GM23338 (cell line): Measurements from ENCODE around the gene C2.

Source experiments
- CREB1 ChIP-seq: fragments of 250-450 bp; sonication (Bioruptor Pico); IDR thresholded peaks from 2 replicates; pipeline ENCODE4 v1.5.0; 2020; ENCODE audit warnings: low read depth, mild to moderate bottlenecking, moderate library complexity
- EZH2 ChIP-seq: fragments of 200-600 bp; sonication (generic); IDR thresholded peaks from one replicate; pipeline ENCODE4 v1.8.0; 2017; ENCODE audit warnings: antibody characterized with exemption, mild to moderate bottlenecking, low read depth; ENCODE audit not compliant: unreplicated experiment
- EZH2phosphoT487 ChIP-seq: fragments of 200-600 bp; sonication (generic); IDR thresholded peaks from one replicate; pipeline ENCODE4 v1.8.1; 2018; ENCODE audit warnings: antibody characterized with exemption; ENCODE audit not compliant: unreplicated experiment
- JUNB ChIP-seq: IDR thresholded peaks from one replicate; pipeline ENCODE4 v1.6.1; 2016; ENCODE audit warnings: antibody characterized with exemption; ENCODE audit not compliant: unreplicated experiment
- NANOG ChIP-seq: IDR thresholded peaks from 2 replicates; pipeline ENCODE4 v1.6.1; 2016; ENCODE audit warnings: antibody characterized with exemption, borderline replicate concordance
- POLR2AphosphoS5 ChIP-seq: IDR thresholded peaks from 2 replicates; pipeline ENCODE4 v1.6.1; 2016; ENCODE audit warnings: antibody characterized with exemption, low read depth
- STAT1 ChIP-seq: IDR thresholded peaks from one replicate; pipeline ENCODE4 v1.6.1; 2016; ENCODE audit warnings: antibody characterized with exemption; ENCODE audit not compliant: unreplicated experiment
- ZNF114 ChIP-seq: fragments of 250-450 bp; sonication (Bioruptor Pico); IDR thresholded peaks from 2 replicates; pipeline ENCODE4 v1.5.0; 2020; ENCODE audit warnings: mild to moderate bottlenecking, moderate library complexity
- ZNF331 ChIP-seq: fragments of 250-450 bp; sonication (Bioruptor Pico); IDR thresholded peaks from 2 replicates; pipeline ENCODE4 v1.5.0; 2020; ENCODE audit warnings: low read depth, mild to moderate bottlenecking, moderate library complexity
- TF ChIP-seq, protein P1 (sequence below), 2 experiments: fragments of 200-600 bp in 1 of 2; sonication (generic) in 1 of 2; conservative IDR thresholded peaks; 2 replicates each; pipeline versions ENCODE4 v1.5.1 to v1.6.1; 2016 to 2017; ENCODE audit warnings: antibody characterized with exemption in 2 of 2, low read depth in 2 of 2, mild to moderate bottlenecking in 2 of 2, moderate library complexity in 1 of 2
- TF ChIP-seq, protein P2 (sequence below): fragments of 250-450 bp; sonication (Bioruptor Pico); IDR thresholded peaks from 2 replicates; pipeline ENCODE4 v1.5.0; 2020; ENCODE audit warnings: mild to moderate bottlenecking, moderate library complexity
- TF ChIP-seq, protein P3 (sequence below): IDR thresholded peaks from one replicate; pipeline ENCODE4 v1.6.1; 2018; ENCODE audit warnings: antibody characterized with exemption; ENCODE audit not compliant: unreplicated experiment
- TF ChIP-seq, protein P4 (sequence below): IDR thresholded peaks from 2 replicates; pipeline ENCODE4 v1.6.1; 2016; ENCODE audit warnings: antibody characterized with exemption

DNA sequence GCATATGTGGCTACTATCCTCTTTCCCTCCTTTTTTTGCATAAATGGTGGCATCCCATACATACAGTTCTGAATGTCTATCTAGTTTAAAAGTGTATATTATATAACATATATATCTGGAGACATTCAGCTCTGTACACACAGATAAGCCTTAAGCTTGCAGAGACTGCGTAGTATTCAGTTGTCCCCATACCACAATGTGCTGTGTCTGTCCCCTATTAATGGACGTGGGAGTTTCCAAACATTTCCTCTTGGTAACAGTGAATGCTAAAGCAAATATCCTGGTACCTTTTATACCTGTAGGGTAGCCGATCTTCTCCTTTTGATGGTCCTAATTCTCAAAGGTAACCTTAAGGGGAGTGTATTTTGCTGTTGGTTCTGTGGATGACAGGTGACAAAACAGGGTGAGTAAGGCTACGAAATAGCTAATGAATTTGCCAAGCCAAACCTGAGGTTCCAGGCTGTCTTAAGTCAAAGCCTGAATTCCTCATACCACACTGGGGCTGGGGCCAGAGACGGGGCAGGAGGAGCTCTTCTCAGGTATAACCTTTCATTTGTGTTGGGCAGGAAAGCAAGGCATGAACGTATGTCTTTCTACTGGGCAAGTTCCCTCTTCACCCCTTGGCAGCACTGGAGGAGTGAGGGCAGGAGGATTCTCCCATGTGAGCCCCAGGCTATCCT lies 7.8 kb upstream of the C2 start:
- TF ChIP-seq, protein P1, sequence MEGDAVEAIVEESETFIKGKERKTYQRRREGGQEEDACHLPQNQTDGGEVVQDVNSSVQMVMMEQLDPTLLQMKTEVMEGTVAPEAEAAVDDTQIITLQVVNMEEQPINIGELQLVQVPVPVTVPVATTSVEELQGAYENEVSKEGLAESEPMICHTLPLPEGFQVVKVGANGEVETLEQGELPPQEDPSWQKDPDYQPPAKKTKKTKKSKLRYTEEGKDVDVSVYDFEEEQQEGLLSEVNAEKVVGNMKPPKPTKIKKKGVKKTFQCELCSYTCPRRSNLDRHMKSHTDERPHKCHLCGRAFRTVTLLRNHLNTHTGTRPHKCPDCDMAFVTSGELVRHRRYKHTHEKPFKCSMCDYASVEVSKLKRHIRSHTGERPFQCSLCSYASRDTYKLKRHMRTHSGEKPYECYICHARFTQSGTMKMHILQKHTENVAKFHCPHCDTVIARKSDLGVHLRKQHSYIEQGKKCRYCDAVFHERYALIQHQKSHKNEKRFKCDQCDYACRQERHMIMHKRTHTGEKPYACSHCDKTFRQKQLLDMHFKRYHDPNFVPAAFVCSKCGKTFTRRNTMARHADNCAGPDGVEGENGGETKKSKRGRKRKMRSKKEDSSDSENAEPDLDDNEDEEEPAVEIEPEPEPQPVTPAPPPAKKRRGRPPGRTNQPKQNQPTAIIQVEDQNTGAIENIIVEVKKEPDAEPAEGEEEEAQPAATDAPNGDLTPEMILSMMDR (conservative IDR thresholded peaks at IDR 0.05; ENCODE audit: low read depth in 2 of 2), result no peak
- TF ChIP-seq POLR2AphosphoS5 (no peak), EZH2 (no peak), EZH2phosphoT487 (no peak), NANOG (no peak), JUNB (no peak), STAT1 (no peak), CREB1 (CRISPR knock-in tag) (no peak), ZNF331 (CRISPR knock-in tag) (no peak), ZNF114 (no peak)
- TF ChIP-seq, protein P2, sequence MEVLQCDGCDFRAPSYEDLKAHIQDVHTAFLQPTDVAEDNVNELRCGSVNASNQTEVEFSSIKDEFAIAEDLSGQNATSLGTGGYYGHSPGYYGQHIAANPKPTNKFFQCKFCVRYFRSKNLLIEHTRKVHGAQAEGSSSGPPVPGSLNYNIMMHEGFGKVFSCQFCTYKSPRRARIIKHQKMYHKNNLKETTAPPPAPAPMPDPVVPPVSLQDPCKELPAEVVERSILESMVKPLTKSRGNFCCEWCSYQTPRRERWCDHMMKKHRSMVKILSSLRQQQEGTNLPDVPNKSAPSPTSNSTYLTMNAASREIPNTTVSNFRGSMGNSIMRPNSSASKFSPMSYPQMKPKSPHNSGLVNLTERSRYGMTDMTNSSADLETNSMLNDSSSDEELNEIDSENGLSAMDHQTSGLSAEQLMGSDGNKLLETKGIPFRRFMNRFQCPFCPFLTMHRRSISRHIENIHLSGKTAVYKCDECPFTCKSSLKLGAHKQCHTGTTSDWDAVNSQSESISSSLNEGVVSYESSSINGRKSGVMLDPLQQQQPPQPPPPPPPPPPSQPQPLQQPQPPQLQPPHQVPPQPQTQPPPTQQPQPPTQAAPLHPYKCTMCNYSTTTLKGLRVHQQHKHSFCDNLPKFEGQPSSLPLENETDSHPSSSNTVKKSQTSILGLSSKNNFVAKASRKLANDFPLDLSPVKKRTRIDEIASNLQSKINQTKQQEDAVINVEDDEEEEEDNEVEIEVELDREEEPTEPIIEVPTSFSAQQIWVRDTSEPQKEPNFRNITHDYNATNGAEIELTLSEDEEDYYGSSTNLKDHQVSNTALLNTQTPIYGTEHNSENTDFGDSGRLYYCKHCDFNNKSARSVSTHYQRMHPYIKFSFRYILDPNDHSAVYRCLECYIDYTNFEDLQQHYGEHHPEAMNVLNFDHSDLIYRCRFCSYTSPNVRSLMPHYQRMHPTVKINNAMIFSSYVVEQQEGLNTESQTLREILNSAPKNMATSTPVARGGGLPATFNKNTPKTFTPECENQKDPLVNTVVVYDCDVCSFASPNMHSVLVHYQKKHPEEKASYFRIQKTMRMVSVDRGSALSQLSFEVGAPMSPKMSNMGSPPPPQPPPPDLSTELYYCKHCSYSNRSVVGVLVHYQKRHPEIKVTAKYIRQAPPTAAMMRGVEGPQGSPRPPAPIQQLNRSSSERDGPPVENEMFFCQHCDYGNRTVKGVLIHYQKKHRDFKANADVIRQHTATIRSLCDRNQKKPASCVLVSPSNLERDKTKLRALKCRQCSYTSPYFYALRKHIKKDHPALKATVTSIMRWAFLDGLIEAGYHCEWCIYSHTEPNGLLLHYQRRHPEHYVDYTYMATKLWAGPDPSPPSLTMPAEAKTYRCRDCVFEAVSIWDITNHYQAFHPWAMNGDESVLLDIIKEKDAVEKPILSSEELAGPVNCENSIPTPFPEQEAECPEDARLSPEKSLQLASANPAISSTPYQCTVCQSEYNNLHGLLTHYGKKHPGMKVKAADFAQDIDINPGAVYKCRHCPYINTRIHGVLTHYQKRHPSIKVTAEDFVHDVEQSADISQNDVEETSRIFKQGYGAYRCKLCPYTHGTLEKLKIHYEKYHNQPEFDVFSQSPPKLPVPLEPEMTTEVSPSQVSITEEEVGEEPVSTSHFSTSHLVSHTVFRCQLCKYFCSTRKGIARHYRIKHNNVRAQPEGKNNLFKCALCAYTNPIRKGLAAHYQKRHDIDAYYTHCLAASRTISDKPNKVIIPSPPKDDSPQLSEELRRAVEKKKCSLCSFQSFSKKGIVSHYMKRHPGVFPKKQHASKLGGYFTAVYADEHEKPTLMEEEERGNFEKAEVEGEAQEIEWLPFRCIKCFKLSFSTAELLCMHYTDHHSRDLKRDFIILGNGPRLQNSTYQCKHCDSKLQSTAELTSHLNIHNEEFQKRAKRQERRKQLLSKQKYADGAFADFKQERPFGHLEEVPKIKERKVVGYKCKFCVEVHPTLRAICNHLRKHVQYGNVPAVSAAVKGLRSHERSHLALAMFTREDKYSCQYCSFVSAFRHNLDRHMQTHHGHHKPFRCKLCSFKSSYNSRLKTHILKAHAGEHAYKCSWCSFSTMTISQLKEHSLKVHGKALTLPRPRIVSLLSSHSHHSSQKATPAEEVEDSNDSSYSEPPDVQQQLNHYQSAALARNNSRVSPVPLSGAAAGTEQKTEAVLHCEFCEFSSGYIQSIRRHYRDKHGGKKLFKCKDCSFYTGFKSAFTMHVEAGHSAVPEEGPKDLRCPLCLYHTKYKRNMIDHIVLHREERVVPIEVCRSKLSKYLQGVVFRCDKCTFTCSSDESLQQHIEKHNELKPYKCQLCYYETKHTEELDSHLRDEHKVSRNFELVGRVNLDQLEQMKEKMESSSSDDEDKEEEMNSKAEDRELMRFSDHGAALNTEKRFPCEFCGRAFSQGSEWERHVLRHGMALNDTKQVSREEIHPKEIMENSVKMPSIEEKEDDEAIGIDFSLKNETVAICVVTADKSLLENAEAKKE, result no peak
- TF ChIP-seq, protein P3, sequence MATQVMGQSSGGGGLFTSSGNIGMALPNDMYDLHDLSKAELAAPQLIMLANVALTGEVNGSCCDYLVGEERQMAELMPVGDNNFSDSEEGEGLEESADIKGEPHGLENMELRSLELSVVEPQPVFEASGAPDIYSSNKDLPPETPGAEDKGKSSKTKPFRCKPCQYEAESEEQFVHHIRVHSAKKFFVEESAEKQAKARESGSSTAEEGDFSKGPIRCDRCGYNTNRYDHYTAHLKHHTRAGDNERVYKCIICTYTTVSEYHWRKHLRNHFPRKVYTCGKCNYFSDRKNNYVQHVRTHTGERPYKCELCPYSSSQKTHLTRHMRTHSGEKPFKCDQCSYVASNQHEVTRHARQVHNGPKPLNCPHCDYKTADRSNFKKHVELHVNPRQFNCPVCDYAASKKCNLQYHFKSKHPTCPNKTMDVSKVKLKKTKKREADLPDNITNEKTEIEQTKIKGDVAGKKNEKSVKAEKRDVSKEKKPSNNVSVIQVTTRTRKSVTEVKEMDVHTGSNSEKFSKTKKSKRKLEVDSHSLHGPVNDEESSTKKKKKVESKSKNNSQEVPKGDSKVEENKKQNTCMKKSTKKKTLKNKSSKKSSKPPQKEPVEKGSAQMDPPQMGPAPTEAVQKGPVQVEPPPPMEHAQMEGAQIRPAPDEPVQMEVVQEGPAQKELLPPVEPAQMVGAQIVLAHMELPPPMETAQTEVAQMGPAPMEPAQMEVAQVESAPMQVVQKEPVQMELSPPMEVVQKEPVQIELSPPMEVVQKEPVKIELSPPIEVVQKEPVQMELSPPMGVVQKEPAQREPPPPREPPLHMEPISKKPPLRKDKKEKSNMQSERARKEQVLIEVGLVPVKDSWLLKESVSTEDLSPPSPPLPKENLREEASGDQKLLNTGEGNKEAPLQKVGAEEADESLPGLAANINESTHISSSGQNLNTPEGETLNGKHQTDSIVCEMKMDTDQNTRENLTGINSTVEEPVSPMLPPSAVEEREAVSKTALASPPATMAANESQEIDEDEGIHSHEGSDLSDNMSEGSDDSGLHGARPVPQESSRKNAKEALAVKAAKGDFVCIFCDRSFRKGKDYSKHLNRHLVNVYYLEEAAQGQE, result no peak
- TF ChIP-seq, protein P4, sequence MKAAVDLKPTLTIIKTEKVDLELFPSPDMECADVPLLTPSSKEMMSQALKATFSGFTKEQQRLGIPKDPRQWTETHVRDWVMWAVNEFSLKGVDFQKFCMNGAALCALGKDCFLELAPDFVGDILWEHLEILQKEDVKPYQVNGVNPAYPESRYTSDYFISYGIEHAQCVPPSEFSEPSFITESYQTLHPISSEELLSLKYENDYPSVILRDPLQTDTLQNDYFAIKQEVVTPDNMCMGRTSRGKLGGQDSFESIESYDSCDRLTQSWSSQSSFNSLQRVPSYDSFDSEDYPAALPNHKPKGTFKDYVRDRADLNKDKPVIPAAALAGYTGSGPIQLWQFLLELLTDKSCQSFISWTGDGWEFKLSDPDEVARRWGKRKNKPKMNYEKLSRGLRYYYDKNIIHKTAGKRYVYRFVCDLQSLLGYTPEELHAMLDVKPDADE, result no peak
